Dermis blood vessel endothelial cell (primary cell): ENCODE measurements around the gene GORAB. TPM values are rescaled to one million over a fixed set of nuclear protein-coding genes. Genes with fewer than 3 reads are reported as not detected.

Experiments
- DNase-seq: peaks from one replicate; pipeline ENCODE4 v3.0.0; 2010
- total RNA-seq: library from RNA; depleted of rRNA; stranded (reverse); fragments of >200 nt; gene quantifications from 2 replicates; pipeline ENCODE4 v1.2.3, GENCODE V29; 2014

GORAB gene
- total RNA-seq, 1 donor from 2014 or later, result 12.8 TPM

GRCh38 chr1:170593173-170594011 is 61.4 kb downstream of the GORAB start:
- no peak for DNase-seq

DNA sequence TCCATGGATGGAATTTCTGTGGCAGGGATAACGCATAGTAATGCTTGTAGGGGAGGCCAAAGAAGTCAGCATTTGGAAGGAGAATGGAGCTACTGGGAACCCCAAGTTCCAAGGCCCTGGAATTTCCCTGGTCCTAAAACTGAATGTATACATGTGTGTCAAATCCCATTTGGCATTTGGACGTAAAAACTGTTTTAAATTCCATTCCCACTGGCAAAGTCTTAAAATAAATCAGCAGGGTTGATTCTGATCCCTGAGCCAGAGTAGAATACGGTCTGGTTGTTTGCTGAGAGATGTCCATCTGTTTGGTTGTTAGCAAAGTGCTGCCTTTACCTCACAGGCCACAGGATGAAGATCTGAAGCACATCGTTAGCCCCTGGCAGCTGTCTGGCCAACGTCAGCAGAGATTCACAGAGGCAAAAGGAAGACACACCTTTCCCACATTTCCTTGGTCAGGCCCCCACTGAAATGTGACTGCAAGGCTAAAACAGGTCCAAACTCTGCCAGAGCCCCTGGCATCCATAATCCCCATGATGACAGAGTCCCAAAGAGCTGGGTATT is 62.2 kb downstream of the GORAB start:
- DNase-seq, result no peak

GRCh38 chr1:170596701-170597100 is 64.7 kb downstream of the GORAB start:
- no peak for DNase-seq

- no peak for DNase-seq
Observed at GRCh38 chr1:170598618-170599017, 66.7 kb downstream of the GORAB start.

DNA sequence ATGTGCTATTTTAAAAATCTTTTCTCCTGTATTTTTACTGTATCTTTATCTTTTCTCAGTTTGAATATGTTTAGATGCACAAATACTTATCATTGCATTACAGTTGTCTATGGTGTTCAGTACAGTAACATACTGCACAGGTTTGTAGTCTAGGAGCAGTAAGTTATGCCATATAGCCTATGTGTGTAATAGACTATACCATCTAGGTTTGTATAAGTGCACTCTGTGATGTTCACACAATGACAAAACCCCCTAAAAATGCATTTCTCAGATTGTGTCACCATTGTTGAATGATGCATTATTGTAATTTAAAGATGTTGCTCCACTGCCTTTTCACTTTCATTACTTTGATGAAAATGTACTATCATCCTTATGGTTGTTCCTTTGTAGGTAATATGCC is 67.1 kb downstream of the GORAB start:
- no peak for DNase-seq

GRCh38 chr1:170601866-170602265 is 69.9 kb downstream of the GORAB start:
- DNase-seq, result no peak

Other genes with a start within 250 kb of the GORAB start
- 0.17 and 0.37 TPM in 2 replicates for gene PRRX1, start 132.0 kb downstream of the GORAB start, total RNA-seq